ENCODE data around the gene TMEM119. TPM values are rescaled to one million over a fixed set of nuclear protein-coding genes. Genes with fewer than 3 reads are reported as not detected.
"Not testable (repeated sequence)": the region's sequence is repeated elsewhere in the genome, so short reads cannot be mapped to it uniquely, and the experiment has no call there.

TMEM119 gene
- total RNA-seq, 1 experiment from 2014 or later = not detected

DNA sequence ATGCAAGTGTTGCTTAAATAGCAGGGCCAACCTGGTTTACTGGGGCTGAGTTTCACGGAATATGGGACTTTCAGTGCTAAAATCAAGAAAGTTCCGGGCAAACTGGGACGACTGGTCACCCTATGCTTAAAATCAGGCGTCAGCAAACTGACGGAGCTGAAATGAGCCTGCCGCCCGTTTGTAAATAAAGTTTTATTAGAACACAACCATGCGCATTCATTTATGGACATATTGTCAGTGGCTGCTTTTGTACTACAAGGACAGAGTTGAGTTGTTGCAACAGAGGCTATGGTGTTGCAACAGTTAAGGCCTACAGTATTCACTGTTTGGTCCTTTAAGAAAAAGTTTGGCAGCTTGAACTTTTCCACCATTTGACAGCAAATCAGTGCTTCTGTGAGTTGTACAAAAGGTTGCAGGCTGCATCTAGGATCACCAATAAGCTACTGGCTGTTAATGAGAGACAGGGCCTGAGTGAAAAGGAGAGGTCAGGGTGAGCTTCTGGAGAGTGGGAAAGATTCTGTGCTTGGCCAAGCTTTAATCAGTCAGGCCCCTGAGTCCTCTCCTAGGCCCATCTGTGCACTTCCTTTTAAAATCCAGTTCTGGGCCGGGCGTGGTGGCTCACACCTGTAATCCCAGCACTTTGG, 22.5 kb upstream of the TMEM119 start:
- no peak overlapping the region for H3K9ac ChIP-seq (ENCODE audit: low read length)
- H4K20me1 ChIP-seq (ENCODE audit: insufficient read depth, low read depth, low read length) = no peaks in the 10 kb centered on the region
- H3K27ac ChIP-seq (ENCODE audit: low read length) = no peak overlapping the region
- no peaks in the 10 kb centered on the region for H3K79me2 ChIP-seq (ENCODE audit: low read length)
- H3K4me3 ChIP-seq (ENCODE audit: low read length) = no peak overlapping the region
- no peaks in the 10 kb centered on the region for H3K9me2 ChIP-seq (replicated peaks; ENCODE audit: insufficient read depth, low read length)
- H3K4me1 ChIP-seq (ENCODE audit: low read length) = peaks cover 15% of the 10 kb centered on the region
- H3K36me3 ChIP-seq (ENCODE audit: insufficient read depth, low read length) = no peaks in the 10 kb centered on the region
- no peak for DNase-seq
- H3K27me3 ChIP-seq (ENCODE audit: low read length) = no peaks in the 10 kb centered on the region; the same call in 1 of the 2 replicates
- H2AFZ ChIP-seq (ENCODE audit: low read length) = no peak overlapping the region
- H3K4me2 ChIP-seq (ENCODE audit: low read depth, low read length, poor library complexity, severe bottlenecking) = no peak overlapping the region
- H3K9me3 ChIP-seq (ENCODE audit: low read length) = peaks cover 4% of the 10 kb centered on the region; the same call in 1 of the 2 replicates

DNA sequence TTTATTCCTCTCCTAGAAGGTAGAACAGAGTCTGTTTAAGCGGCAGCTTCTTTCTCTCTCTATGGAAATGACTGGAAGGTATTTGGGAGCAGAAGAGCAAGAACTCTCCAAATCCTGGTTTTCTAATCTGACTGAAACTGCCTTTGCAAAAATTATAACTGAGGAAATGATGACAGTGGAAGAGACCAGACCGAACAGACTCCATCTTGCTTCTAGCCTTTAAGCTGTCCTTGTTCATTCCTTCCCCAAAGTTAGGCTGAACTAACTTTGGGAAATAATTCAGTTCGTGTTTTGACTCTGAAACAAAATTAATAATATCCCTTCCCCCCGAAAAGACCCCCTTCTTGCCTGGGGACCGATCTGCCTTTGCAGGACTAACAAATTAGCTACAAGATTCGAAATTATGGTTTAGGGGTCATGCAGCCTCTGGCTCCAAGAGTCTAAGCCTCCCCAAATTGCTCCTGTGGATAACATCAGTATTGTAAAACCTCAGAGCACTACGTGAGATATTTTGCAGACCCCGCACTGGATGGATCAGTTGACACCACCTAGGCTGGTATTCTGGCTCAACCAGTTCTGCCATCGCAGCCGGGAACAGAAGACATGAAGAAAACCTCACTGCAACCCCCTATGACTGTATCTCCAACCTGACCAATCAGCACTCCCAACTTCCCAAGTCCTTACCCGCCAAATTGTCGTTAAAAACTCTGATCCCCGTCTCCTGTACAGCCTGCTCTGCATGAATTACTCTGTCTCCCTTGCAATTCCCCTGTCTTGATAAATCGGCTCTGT, 21.7 kb upstream of the TMEM119 start:
- Histone ChIP-seq H3K27ac (ENCODE audit: low read length) (no peak overlapping the region), H3K4me1 (ENCODE audit: low read length) (peaks cover 15% of the 10 kb centered on the region), H3K4me2 (ENCODE audit: low read depth, low read length, poor library complexity, severe bottlenecking) (no peak overlapping the region), H3K9me3 (ENCODE audit: low read length) (peaks cover 4% of the 10 kb centered on the region; the same call in 1 of the 2 replicates), H3K27me3 (ENCODE audit: low read length) (no peaks in the 10 kb centered on the region; the same call in 1 of the 2 replicates), H4K20me1 (ENCODE audit: insufficient read depth, low read depth, low read length) (no peaks in the 10 kb centered on the region), H2AFZ (ENCODE audit: low read length) (no peak overlapping the region), H3K36me3 (ENCODE audit: insufficient read depth, low read length) (no peaks in the 10 kb centered on the region), H3K9me2 (replicated peaks; ENCODE audit: insufficient read depth, low read length) (no peaks in the 10 kb centered on the region), H3K9ac (ENCODE audit: low read length) (no peak overlapping the region), H3K79me2 (ENCODE audit: low read length) (no peaks in the 10 kb centered on the region), H3K4me3 (ENCODE audit: low read length) (no peak overlapping the region)
- DNase-seq = no peak

DNA sequence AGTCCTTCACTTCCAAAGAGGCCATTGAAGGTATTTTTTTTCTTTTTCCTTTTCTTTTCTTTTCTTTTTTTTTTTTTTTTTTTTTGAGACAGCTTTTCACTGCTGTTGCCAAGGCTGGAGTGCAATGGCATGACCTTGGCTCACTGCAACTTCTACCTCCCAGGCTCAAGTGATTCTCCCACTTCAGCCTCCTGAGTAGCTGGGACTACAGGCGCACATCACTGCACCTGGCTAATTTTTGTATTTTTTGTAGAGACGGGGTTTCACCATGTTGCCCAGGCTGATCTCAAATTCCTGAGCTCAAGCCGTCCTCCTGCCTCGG, 21.0 kb upstream of the TMEM119 start:
- not testable (repeated sequence) for H4K20me1 ChIP-seq (ENCODE audit: insufficient read depth, low read depth, low read length); H3K27me3 ChIP-seq (ENCODE audit: low read length); H3K9me3 ChIP-seq (ENCODE audit: low read length); H3K9ac ChIP-seq (ENCODE audit: low read length); H3K4me2 ChIP-seq (ENCODE audit: low read depth, low read length, poor library complexity, severe bottlenecking); H3K4me3 ChIP-seq (ENCODE audit: low read length); H3K27ac ChIP-seq (ENCODE audit: low read length); H3K9me2 ChIP-seq (replicated peaks; ENCODE audit: insufficient read depth, low read length); DNase-seq; H2AFZ ChIP-seq (ENCODE audit: low read length); H3K36me3 ChIP-seq (ENCODE audit: insufficient read depth, low read length); H3K79me2 ChIP-seq (ENCODE audit: low read length)
- peaks cover 15% of the 10 kb centered on the region for H3K4me1 ChIP-seq (ENCODE audit: low read length)

- Histone ChIP-seq H3K9me3 (ENCODE audit: low read length) (peaks cover 4% of the 10 kb centered on the region; the same call in 1 of the 2 replicates), H3K4me3 (ENCODE audit: low read length) (no peak overlapping the region), H3K9ac (ENCODE audit: low read length) (no peak overlapping the region), H3K27me3 (ENCODE audit: low read length) (no peaks in the 10 kb centered on the region; the same call in 1 of the 2 replicates), H3K4me2 (ENCODE audit: low read depth, low read length, poor library complexity, severe bottlenecking) (no peak overlapping the region), H3K36me3 (ENCODE audit: insufficient read depth, low read length) (no peaks in the 10 kb centered on the region), H3K27ac (ENCODE audit: low read length) (no peak overlapping the region), H4K20me1 (ENCODE audit: insufficient read depth, low read depth, low read length) (no peaks in the 10 kb centered on the region), H3K9me2 (replicated peaks; ENCODE audit: insufficient read depth, low read length) (no peaks in the 10 kb centered on the region), H2AFZ (ENCODE audit: low read length) (no peak overlapping the region), H3K79me2 (ENCODE audit: low read length) (no peaks in the 10 kb centered on the region), H3K4me1 (ENCODE audit: low read length) (peaks cover 15% of the 10 kb centered on the region)
- DNase-seq = peak; percentile 90
These were observed 20.4 kb upstream of the TMEM119 start for GRCh38 chr12:108618079-108618952.

GRCh38 chr12:108616941-108617858, 19.3 kb upstream of the TMEM119 start:
- Histone ChIP-seq H3K79me2 (ENCODE audit: low read length) (no peaks in the 10 kb centered on the region), H4K20me1 (ENCODE audit: insufficient read depth, low read depth, low read length) (no peaks in the 10 kb centered on the region), H3K27me3 (ENCODE audit: low read length) (no peaks in the 10 kb centered on the region; the same call in 1 of the 2 replicates), H3K4me2 (ENCODE audit: low read depth, low read length, poor library complexity, severe bottlenecking) (no peak overlapping the region), H3K9ac (ENCODE audit: low read length) (no peak overlapping the region), H3K27ac (ENCODE audit: low read length) (no peak overlapping the region), H3K36me3 (ENCODE audit: insufficient read depth, low read length) (no peaks in the 10 kb centered on the region), H2AFZ (ENCODE audit: low read length) (no peak overlapping the region), H3K4me3 (ENCODE audit: low read length) (no peak overlapping the region), H3K4me1 (ENCODE audit: low read length) (peaks cover 10% of the 10 kb centered on the region), H3K9me2 (replicated peaks; ENCODE audit: insufficient read depth, low read length) (no peaks in the 10 kb centered on the region), H3K9me3 (ENCODE audit: low read length) (peaks cover 4% of the 10 kb centered on the region; the same call in 1 of the 2 replicates)
- no peak for DNase-seq

GRCh38 chr12:108616359-108616758, 18.5 kb upstream of the TMEM119 start:
- Histone ChIP-seq H3K27me3 (ENCODE audit: low read length) (no peaks in the 10 kb centered on the region; the same call in 1 of the 2 replicates), H3K9me3 (ENCODE audit: low read length) (peaks cover 4% of the 10 kb centered on the region; the same call in 1 of the 2 replicates), H2AFZ (ENCODE audit: low read length) (no peak overlapping the region), H3K9me2 (replicated peaks; ENCODE audit: insufficient read depth, low read length) (no peaks in the 10 kb centered on the region), H3K4me1 (ENCODE audit: low read length) (peaks cover 7% of the 10 kb centered on the region), H3K4me3 (ENCODE audit: low read length) (no peak overlapping the region), H3K27ac (ENCODE audit: low read length) (no peak overlapping the region), H3K79me2 (ENCODE audit: low read length) (no peaks in the 10 kb centered on the region), H3K4me2 (ENCODE audit: low read depth, low read length, poor library complexity, severe bottlenecking) (no peak overlapping the region), H3K9ac (ENCODE audit: low read length) (no peak overlapping the region), H3K36me3 (ENCODE audit: insufficient read depth, low read length) (no peaks in the 10 kb centered on the region), H4K20me1 (ENCODE audit: insufficient read depth, low read depth, low read length) (no peaks in the 10 kb centered on the region)
- DNase-seq = no peak

DNA sequence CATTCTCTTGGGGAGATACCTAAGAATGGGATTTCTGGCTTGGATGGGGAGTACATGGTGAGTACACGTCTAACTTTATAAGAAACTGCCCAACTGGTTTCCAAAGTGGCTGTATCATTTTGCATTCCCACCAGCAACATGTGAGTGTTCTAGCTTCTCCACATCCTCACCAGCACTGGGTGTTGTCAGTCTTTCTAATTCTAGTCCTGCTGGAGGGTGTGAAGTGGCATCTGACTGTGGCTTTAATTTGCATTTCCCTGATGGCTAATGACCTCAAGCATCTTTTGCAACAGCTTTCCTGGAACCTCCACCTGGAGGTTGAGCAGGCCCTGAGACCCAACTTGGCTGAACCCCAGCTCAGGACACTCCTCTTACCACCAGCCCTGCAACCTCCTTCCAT, 18.0 kb upstream of the TMEM119 start:
- H3K9ac ChIP-seq (ENCODE audit: low read length) = no peak overlapping the region
- no peak overlapping the region for H2AFZ ChIP-seq (ENCODE audit: low read length)
- H3K9me3 ChIP-seq (ENCODE audit: low read length) = peaks cover 4% of the 10 kb centered on the region; the same call in 1 of the 2 replicates
- H3K27ac ChIP-seq (ENCODE audit: low read length) = no peak overlapping the region
- no peak overlapping the region for H3K4me3 ChIP-seq (ENCODE audit: low read length)
- no peaks in the 10 kb centered on the region for H3K79me2 ChIP-seq (ENCODE audit: low read length)
- H3K4me2 ChIP-seq (ENCODE audit: low read depth, low read length, poor library complexity, severe bottlenecking) = no peak overlapping the region
- H3K27me3 ChIP-seq (ENCODE audit: low read length) = no peaks in the 10 kb centered on the region; the same call in 1 of the 2 replicates
- H3K4me1 ChIP-seq (ENCODE audit: low read length) = peaks cover 7% of the 10 kb centered on the region
- DNase-seq = peak; percentile 57
- H3K9me2 ChIP-seq (replicated peaks; ENCODE audit: insufficient read depth, low read length) = no peaks in the 10 kb centered on the region
- H3K36me3 ChIP-seq (ENCODE audit: insufficient read depth, low read length) = no peaks in the 10 kb centered on the region
- H4K20me1 ChIP-seq (ENCODE audit: insufficient read depth, low read depth, low read length) = no peaks in the 10 kb centered on the region

Data from Karpas-422 (cell line).